ENCODE data around the gene SSB.
"Not testable (repeated sequence)": the region's sequence is repeated elsewhere in the genome, so short reads cannot be mapped to it uniquely, and the experiment has no call there.

DNA sequence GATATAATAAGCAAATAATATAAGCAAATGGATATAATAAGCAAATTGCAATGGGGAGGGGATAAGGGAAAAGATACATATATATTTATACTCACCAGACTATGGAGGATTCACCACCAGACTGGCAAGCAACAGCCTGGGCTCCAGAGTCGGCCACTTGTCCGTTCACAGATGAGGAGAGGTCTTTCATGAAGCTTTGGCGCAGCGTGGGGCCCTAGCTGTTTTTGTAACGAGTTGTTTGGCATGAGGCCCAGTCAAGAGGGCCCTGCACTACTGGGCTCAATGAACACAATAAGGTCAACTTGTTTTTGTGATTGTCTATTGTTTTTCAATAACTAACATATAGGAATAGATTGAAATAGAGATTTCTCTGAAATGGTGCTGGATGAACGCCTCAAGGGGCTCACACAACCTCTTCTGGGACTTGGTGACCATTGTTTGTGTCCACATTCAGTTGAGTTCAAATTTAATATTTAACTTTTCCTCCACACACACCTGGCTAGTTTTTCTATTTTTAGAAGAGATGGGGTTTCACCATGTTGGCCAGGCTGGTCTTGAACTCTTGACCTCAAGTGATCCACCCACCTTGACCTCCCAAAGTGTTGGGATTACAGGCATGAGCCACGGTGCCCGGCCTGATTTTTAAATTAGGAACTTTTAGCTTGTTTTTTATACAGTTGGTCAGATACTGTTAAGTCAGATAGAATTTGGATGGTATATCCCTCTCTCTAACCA is 50.5 kb downstream of the SSB start:
- not testable (repeated sequence) for TF ChIP-seq EZH2phosphoT487 (IDR thresholded peaks at IDR 0.05; ENCODE audit: borderline replicate concordance, low read length)
- TF ChIP-seq, protein P1, sequence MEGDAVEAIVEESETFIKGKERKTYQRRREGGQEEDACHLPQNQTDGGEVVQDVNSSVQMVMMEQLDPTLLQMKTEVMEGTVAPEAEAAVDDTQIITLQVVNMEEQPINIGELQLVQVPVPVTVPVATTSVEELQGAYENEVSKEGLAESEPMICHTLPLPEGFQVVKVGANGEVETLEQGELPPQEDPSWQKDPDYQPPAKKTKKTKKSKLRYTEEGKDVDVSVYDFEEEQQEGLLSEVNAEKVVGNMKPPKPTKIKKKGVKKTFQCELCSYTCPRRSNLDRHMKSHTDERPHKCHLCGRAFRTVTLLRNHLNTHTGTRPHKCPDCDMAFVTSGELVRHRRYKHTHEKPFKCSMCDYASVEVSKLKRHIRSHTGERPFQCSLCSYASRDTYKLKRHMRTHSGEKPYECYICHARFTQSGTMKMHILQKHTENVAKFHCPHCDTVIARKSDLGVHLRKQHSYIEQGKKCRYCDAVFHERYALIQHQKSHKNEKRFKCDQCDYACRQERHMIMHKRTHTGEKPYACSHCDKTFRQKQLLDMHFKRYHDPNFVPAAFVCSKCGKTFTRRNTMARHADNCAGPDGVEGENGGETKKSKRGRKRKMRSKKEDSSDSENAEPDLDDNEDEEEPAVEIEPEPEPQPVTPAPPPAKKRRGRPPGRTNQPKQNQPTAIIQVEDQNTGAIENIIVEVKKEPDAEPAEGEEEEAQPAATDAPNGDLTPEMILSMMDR (conservative IDR thresholded peaks at IDR 0.05; ENCODE audit: low read depth, low read length) = not testable (repeated sequence)

Measured in PC-3 (cell line).